DLD1 (cell line): Measurements from ENCODE around the gene ZC3H14.

Experiments
- in situ Hi-C: cut with HindIII; loops from 2 replicates; pipeline ENCODE4 v1.10.0; 2017; ENCODE audit warnings: low sequenced_read_pairs

ZC3H14 gene

GRCh38 chr14:88551980-88552431 is 10.8 kb upstream of the ZC3H14 start:
- in situ Hi-C loops: no loop called here

- in situ Hi-C loops: no loop called here
These were observed 10.0 kb upstream of the ZC3H14 start for GRCh38 chr14:88552876-88553275.

GRCh38 chr14:88553886-88554456 is 8.9 kb upstream of the ZC3H14 start:
- in situ Hi-C loops: no loop called here

- in situ Hi-C loops: no loop called here
These were observed 8.2 kb upstream of the ZC3H14 start, which contains the start of gene PTPN21 for GRCh38 chr14:88554457-88555286. TSS of gene PTPN21 (minus strand) at chr14:88555007. CDS start at chr14:88550417, 4,590 bp downstream.

GRCh38 chr14:88556581-88556980 is 6.3 kb upstream of the ZC3H14 start:
- in situ Hi-C loops: no loop called here

- in situ Hi-C loops: no loop called here
These were observed 3.0 kb upstream of the ZC3H14 start for GRCh38 chr14:88559852-88560251.

GRCh38 chr14:88562532-88562830 is 356 bp upstream of the ZC3H14 start:
- in situ Hi-C loops: no loop called here

- in situ Hi-C loops: no loop called here
These were observed 1.0 kb downstream of the ZC3H14 start for GRCh38 chr14:88563845-88564244.

GRCh38 chr14:88565427-88565826 is 2.6 kb downstream of the ZC3H14 start:
- in situ Hi-C loops: no loop called here

GRCh38 chr14:88568196-88568595 is 5.4 kb downstream of the ZC3H14 start:
- in situ Hi-C loops: no loop called here

- in situ Hi-C loops: no loop called here
These were observed 9.3 kb downstream of the ZC3H14 start for GRCh38 chr14:88572117-88572516.

- in situ Hi-C loops: no loop called here
These were observed 13.4 kb downstream of the ZC3H14 start for GRCh38 chr14:88576222-88576621.

- in situ Hi-C loops: no loop called here
These were observed 21.6 kb downstream of the ZC3H14 start for GRCh38 chr14:88584451-88584850.

- in situ Hi-C loops: no loop called here
These were observed 25.2 kb downstream of the ZC3H14 start for GRCh38 chr14:88588081-88588480.

GRCh38 chr14:88590173-88590572 is 27.3 kb downstream of the ZC3H14 start:
- in situ Hi-C loops: no loop called here

GRCh38 chr14:88592031-88592430 is 29.2 kb downstream of the ZC3H14 start:
- in situ Hi-C loops: no loop called here

GRCh38 chr14:88597038-88597437 is 34.2 kb downstream of the ZC3H14 start:
- in situ Hi-C loops: no loop called here

GRCh38 chr14:88597601-88598000 is 34.8 kb downstream of the ZC3H14 start:
- in situ Hi-C loops: no loop called here

- in situ Hi-C loops: no loop called here
These were observed 35.3 kb downstream of the ZC3H14 start for GRCh38 chr14:88598097-88598675.

GRCh38 chr14:88599326-88599725 is 36.5 kb downstream of the ZC3H14 start:
- in situ Hi-C loops: no loop called here

GRCh38 chr14:88599761-88600439 is 37.1 kb downstream of the ZC3H14 start:
- in situ Hi-C loops: no loop called here

GRCh38 chr14:88604212-88604611 is 41.4 kb downstream of the ZC3H14 start:
- in situ Hi-C loops: no loop called here
